NOMO-1 treated with dmso at 0.1 percent for 144 hours (cell line): ENCODE measurements around the gene EDC3.
"Not testable (repeated sequence)": the region's sequence is repeated elsewhere in the genome, so short reads cannot be mapped to it uniquely, and the experiment has no call there.

Experiments
- DNase-seq: peaks from one replicate; lab custom pipeline; 2025; ENCODE audit not compliant: unreplicated experiment; lab: John Stamatoyannopoulos, UW

The EDC3 gene

DNA sequence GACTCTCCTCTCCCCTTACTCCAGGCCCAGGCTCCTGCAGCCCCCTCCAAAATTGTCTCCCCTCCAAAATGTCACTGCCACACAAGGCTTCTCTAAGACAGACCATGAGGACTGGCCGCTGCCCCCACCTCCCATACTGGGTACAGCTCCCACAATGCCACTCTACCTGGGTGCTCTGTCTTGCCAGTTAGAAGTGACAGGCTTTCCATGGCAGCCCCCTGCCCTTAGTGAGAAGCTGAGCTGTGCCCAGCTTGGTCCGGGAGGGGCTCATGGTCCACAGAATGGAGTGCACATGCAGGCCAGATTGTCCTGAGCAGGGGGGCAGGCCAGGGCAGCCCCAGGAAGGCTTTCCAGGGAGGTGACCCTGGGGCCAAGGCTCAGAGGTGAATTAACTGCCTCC lies 83.1 kb downstream of the EDC3 start:
- DNase-seq = no peak

DNA sequence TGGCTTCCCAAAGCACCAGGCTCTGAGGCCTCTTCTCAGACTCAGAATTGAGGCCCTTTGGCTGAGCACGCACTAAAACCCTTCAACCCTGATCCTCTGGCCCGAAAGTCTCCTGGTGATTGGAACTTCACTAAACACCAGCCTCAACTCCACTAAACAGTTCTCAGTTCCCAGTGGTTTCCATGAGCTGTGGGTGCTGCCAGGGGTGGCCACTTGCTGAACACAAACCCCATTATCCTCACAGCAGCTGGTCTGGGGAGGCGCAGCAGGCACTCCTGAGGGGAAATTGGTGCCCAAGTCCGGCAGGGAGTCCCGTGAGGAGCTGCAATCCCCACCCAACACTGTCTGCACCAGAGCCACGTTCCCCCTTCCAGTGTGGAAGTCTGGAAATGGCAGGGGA lies 84.0 kb downstream of the EDC3 start:
- no peak for DNase-seq

- no peak for DNase-seq
Observed at GRCh38 chr15:74611341-74611740, 84.5 kb downstream of the EDC3 start.

GRCh38 chr15:74610302-74610951 lies 85.4 kb downstream of the EDC3 start:
- no peak for DNase-seq

GRCh38 chr15:74609938-74610301 lies 85.9 kb downstream of the EDC3 start:
- no peak for DNase-seq

GRCh38 chr15:74608786-74609185 lies 87.0 kb downstream of the EDC3 start:
- no peak for DNase-seq

GRCh38 chr15:74605795-74606150 lies 90.1 kb downstream of the EDC3 start:
- DNase-seq = no peak

GRCh38 chr15:74604983-74605794 lies 90.6 kb downstream of the EDC3 start:
- no peak for DNase-seq

GRCh38 chr15:74603789-74604705 lies 91.8 kb downstream of the EDC3 start:
- DNase-seq = no peak

- DNase-seq = no peak
Observed at GRCh38 chr15:74603026-74603788, 92.6 kb downstream of the EDC3 start.

DNA sequence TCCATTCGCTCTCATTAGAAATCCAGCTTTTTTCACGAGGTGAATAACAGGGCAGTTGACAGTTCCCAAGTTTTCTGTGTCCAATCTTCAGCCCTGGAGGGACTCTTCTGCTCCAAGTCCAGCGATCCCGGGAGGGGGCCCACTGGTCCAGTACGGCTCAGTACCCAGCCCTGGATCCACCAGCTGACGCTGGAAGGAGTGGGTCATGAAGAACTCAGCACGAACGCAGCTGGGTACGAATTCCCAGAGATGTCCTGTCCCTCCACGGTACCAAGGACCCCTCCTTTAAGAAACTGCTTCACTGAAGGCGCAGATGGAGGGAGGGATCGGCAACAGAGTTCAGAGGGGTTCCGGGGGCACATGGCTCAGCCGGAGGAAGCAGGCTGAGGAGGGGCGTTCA lies 96.7 kb downstream of the EDC3 start:
- DNase-seq = no peak

- DNase-seq = peak; percentile 92
Observed at GRCh38 chr15:74598126-74598842, 97.5 kb downstream of the EDC3 start.

DNA sequence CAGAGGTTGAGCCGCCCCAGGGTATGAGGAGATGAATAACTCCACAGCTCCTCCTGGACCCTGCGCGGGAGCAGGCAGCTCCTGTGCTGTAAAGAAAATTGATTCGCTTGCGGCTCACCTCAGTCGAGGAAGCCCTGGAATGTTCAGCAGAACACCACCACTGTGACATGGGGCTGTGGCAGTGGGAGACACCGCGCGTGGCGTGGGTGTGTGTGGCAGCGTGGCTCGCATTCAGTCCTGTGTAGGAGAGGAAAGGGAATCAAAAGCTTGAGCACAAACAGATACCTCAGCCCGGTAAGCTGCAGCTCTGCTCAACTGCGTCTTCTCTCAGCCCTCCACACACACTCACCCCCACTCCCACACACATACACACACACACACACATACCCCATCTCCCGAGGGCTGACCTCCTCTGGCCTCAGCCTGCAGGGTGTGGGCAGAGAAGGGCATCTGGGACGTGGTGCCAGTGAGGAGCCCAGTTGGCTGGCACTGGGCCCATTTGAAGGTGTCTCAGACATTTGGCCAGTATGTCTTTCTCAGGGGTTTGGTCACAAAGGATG lies 98.6 kb downstream of the EDC3 start:
- not testable (repeated sequence) for DNase-seq

- DNase-seq = not testable (repeated sequence)
Observed at GRCh38 chr15:74596736-74597135, 99.1 kb downstream of the EDC3 start.

GRCh38 chr15:74595271-74595670 lies 100.6 kb downstream of the EDC3 start:
- DNase-seq = no peak

DNA sequence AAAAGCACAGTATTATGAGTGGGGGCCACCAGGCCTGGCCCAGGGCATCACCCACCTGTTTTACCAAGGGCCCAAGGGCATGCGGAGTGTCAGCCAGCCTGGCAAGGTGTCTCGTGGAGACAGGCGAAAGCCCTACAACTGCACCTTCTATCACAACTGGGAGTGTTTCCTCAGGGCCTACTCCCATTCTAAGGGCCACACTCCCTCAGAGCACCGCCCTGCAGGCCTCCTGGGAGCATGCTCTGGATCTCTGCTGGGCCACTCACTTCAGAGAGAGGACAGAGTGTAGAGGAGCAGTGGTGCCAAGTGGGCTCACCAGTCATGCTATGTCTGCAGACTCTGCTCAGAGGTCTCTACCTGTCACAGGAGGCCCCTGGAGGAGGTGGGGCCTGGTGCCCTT lies 101.4 kb downstream of the EDC3 start:
- no peak for DNase-seq

DNA sequence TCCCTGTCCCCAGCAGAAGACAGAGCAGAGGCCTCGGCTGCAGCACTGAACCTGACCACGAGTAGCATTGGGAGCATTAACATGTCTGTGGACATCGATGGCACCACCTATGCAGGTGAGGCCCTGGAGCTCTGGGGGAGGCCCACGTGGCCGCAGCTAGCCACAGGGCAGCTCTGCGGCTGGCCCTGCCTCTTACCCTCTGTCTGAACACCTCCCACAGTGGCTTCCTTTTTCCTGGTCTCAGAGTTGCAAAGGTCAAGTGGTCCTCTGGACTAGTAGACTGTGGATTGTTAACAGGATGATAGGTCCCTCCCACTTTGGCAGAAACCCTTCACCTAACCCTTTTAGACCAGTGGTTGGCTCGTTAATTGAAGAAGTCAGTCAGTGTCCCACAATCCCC lies 102.7 kb downstream of the EDC3 start:
- DNase-seq = no peak

- DNase-seq = no peak
Observed at GRCh38 chr15:74592222-74592621, 103.6 kb downstream of the EDC3 start.

- no peak for DNase-seq
Observed at GRCh38 chr15:74589826-74590225, 106.0 kb downstream of the EDC3 start.

DNA sequence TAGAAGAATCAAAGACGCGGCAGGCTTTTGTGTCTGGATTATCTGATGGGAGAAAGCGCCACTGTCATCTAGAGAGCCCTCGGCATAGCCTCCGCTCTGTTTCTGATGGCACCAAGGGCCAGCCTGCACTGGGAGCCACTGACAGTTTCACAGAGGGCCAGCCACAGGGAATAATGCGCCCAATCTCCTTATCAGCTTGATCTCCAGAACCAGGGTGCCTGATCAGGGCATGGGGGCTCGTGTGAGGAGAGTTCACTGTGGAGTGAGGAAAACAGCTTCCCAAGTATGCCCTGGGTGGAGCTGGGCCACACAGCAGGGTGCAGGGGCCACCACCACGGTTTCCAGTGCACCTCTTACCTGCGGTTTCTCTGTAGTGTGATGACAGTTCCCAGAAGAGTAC lies 110.0 kb downstream of the EDC3 start:
- DNase-seq = no peak
